ENCODE data around the gene TSBP1. TPM values are rescaled to one million over a fixed set of nuclear protein-coding genes. Genes with fewer than 3 reads are reported as not detected.

TSBP1 gene
- total and polyA plus RNA-seq, 4 experiments from 2014 or later = not detected

- Histone ChIP-seq H3K27me3 (ENCODE audit: insufficient read depth, low read length) (no peaks in the 10 kb centered on the region), H3K4me1 (ENCODE audit: insufficient read depth, low read length) (no peaks in the 10 kb centered on the region), H3K4me3 (ENCODE audit: low read length in 2 of 2) (no peak overlapping the region), H3K27ac (ENCODE audit: low read depth, low read length) (no peak overlapping the region), H3K9me3 (ENCODE audit: control insufficient read depth in 1 of 2, low read length in 2 of 2) (no peaks in the 10 kb centered on the region), H3K36me3 (ENCODE audit: insufficient read depth, low read length) (no peaks in the 10 kb centered on the region)
- POLR2A ChIA-PET (ENCODE audit: partially characterized antibody) = no interaction called here
- Mint-ChIP-seq H3K27me3 (peaks cover 4 to 11% of the 10 kb centered on the region in 2 donors), H3K27ac (no peak overlapping the region), H3K4me1 (no peaks in the 10 kb centered on the region), H3K9me3 (no peaks in the 10 kb centered on the region), H3K4me3 (no peak overlapping the region), H3K36me3 (no peaks in the 10 kb centered on the region)
- no peak for DNase-seq
- intact Hi-C loops (cut with micrococcal nuclease) = no loop called here
- CTCF ChIA-PET (ENCODE audit: partially characterized antibody) = no interaction called here
These were observed 16.7 kb downstream of the TSBP1 start for GRCh38 chr6:32355018-32355417.

GRCh38 chr6:32353348-32353747, 18.4 kb downstream of the TSBP1 start:
- Histone ChIP-seq H3K4me3 (ENCODE audit: low read length in 2 of 2) (no peak overlapping the region), H3K4me1 (ENCODE audit: insufficient read depth, low read length) (no peaks in the 10 kb centered on the region), H3K36me3 (ENCODE audit: insufficient read depth, low read length) (no peaks in the 10 kb centered on the region), H3K9me3 (ENCODE audit: control insufficient read depth in 1 of 2, low read length in 2 of 2) (no peaks in the 10 kb centered on the region), H3K27me3 (ENCODE audit: insufficient read depth, low read length) (no peaks in the 10 kb centered on the region), H3K27ac (ENCODE audit: low read depth, low read length) (no peak overlapping the region)
- intact Hi-C loops (cut with micrococcal nuclease) = no loop called here
- POLR2A ChIA-PET (ENCODE audit: partially characterized antibody) = no interaction called here
- CTCF ChIA-PET (ENCODE audit: partially characterized antibody) = no interaction called here
- Mint-ChIP-seq H3K4me3 (no peak overlapping the region), H3K4me1 (no peaks in the 10 kb centered on the region), H3K27ac (no peak overlapping the region), H3K9me3 (no peaks in the 10 kb centered on the region), H3K27me3 (peaks cover 7 to 14% of the 10 kb centered on the region in 2 donors), H3K36me3 (no peaks in the 10 kb centered on the region)
- DNase-seq = no peak

- Histone ChIP-seq H3K4me1 (ENCODE audit: insufficient read depth, low read length) (no peaks in the 10 kb centered on the region), H3K9me3 (ENCODE audit: control insufficient read depth in 1 of 2, low read length in 2 of 2) (no peaks in the 10 kb centered on the region), H3K27me3 (ENCODE audit: insufficient read depth, low read length) (no peaks in the 10 kb centered on the region), H3K4me3 (ENCODE audit: low read length in 2 of 2) (no peak overlapping the region), H3K27ac (ENCODE audit: low read depth, low read length) (no peak overlapping the region), H3K36me3 (ENCODE audit: insufficient read depth, low read length) (no peaks in the 10 kb centered on the region)
- CTCF ChIA-PET (ENCODE audit: partially characterized antibody) = no interaction called here
- Mint-ChIP-seq H3K27me3 (peaks cover 8 to 13% of the 10 kb centered on the region in 2 donors), H3K36me3 (no peaks in the 10 kb centered on the region), H3K4me3 (no peak overlapping the region), H3K9me3 (no peaks in the 10 kb centered on the region), H3K27ac (no peak overlapping the region), H3K4me1 (no peaks in the 10 kb centered on the region)
- DNase-seq = no peak
- intact Hi-C loops (cut with micrococcal nuclease) = no loop called here
- POLR2A ChIA-PET (ENCODE audit: partially characterized antibody) = no interaction called here
These were observed 31.5 kb downstream of the TSBP1 start for GRCh38 chr6:32340242-32340641.

- no peaks in the 10 kb centered on the region for H3K27me3 ChIP-seq (ENCODE audit: insufficient read depth, low read length)
- POLR2A ChIA-PET (ENCODE audit: partially characterized antibody) = no interaction called here
- intact Hi-C loops (cut with micrococcal nuclease) = no loop called here
- H3K36me3 ChIP-seq (ENCODE audit: insufficient read depth, low read length) = no peaks in the 10 kb centered on the region
- Mint-ChIP-seq H3K27ac (no peak overlapping the region), H3K4me1 (no peaks in the 10 kb centered on the region), H3K36me3 (no peaks in the 10 kb centered on the region), H3K9me3 (no peaks in the 10 kb centered on the region), H3K4me3 (no peak overlapping the region), H3K27me3 (peaks cover 12 to 14% of the 10 kb centered on the region in 2 donors)
- H3K4me3 ChIP-seq (ENCODE audit: low read length in 2 of 2) = no peak overlapping the region
- no peak overlapping the region for H3K27ac ChIP-seq (ENCODE audit: low read depth, low read length)
- no peak for DNase-seq
- no peaks in the 10 kb centered on the region for H3K9me3 ChIP-seq (ENCODE audit: control insufficient read depth in 1 of 2, low read length in 2 of 2)
- CTCF ChIA-PET (ENCODE audit: partially characterized antibody) = no interaction called here
- no peaks in the 10 kb centered on the region for H3K4me1 ChIP-seq (ENCODE audit: insufficient read depth, low read length)
These were observed 34.4 kb downstream of the TSBP1 start for GRCh38 chr6:32337186-32337805.

- Histone ChIP-seq H3K27ac (ENCODE audit: low read depth, low read length) (no peak overlapping the region), H3K9me3 (ENCODE audit: control insufficient read depth in 1 of 2, low read length in 2 of 2) (no peaks in the 10 kb centered on the region), H3K4me1 (ENCODE audit: insufficient read depth, low read length) (no peaks in the 10 kb centered on the region), H3K4me3 (ENCODE audit: low read length in 2 of 2) (no peak overlapping the region), H3K27me3 (ENCODE audit: insufficient read depth, low read length) (peaks cover 4% of the 10 kb centered on the region), H3K36me3 (ENCODE audit: insufficient read depth, low read length) (no peaks in the 10 kb centered on the region)
- Mint-ChIP-seq H3K9me3 (peaks cover 0 to 3% (median 0%) of the 10 kb centered on the region in 8 donors), H3K27ac (no peak overlapping the region), H3K27me3 (peaks cover 3 to 6% of the 10 kb centered on the region in 2 donors), H3K4me1 (no peaks in the 10 kb centered on the region), H3K36me3 (no peaks in the 10 kb centered on the region), H3K4me3 (no peak overlapping the region)
- no peak for DNase-seq
- intact Hi-C loops (cut with micrococcal nuclease) = no loop called here
- CTCF ChIA-PET (ENCODE audit: partially characterized antibody) = no interaction called here
- POLR2A ChIA-PET (ENCODE audit: partially characterized antibody) = no interaction called here
These were observed 39.3 kb downstream of the TSBP1 start for GRCh38 chr6:32332433-32332832.

- DNase-seq = no peak
- H3K27me3 Mint-ChIP-seq = peaks cover 4 to 9% of the 10 kb centered on the region in 2 donors
- ChIA-PET POLR2A (ENCODE audit: partially characterized antibody) (no interaction called here), CTCF (ENCODE audit: partially characterized antibody) (no interaction called here)
- Histone ChIP-seq H3K4me3 (ENCODE audit: low read length in 2 of 2) (no peak overlapping the region), H3K9me3 (ENCODE audit: control insufficient read depth in 1 of 2, low read length in 2 of 2) (no peaks in the 10 kb centered on the region), H3K27me3 (ENCODE audit: insufficient read depth, low read length) (peaks cover 4% of the 10 kb centered on the region), H3K36me3 (ENCODE audit: insufficient read depth, low read length) (no peaks in the 10 kb centered on the region), H3K27ac (ENCODE audit: low read depth, low read length) (no peak overlapping the region), H3K4me1 (ENCODE audit: insufficient read depth, low read length) (no peaks in the 10 kb centered on the region)
- H3K9me3 Mint-ChIP-seq = peaks cover 0 to 3% (median 0%) of the 10 kb centered on the region in 8 donors
- no peaks in the 10 kb centered on the region for H3K4me1 Mint-ChIP-seq
- intact Hi-C loops (cut with micrococcal nuclease) = no loop called here
- H3K4me3 Mint-ChIP-seq = no peak overlapping the region
- H3K36me3 Mint-ChIP-seq = no peaks in the 10 kb centered on the region
- peak overlapping the region in 1 of 7 donors; percentile 49 for H3K27ac Mint-ChIP-seq
These were observed 42.6 kb downstream of the TSBP1 start for GRCh38 chr6:32329141-32329540.

- Histone ChIP-seq H3K27ac (ENCODE audit: low read depth, low read length) (no peak overlapping the region), H3K36me3 (ENCODE audit: insufficient read depth, low read length) (no peaks in the 10 kb centered on the region), H3K9me3 (ENCODE audit: control insufficient read depth in 1 of 2, low read length in 2 of 2) (no peaks in the 10 kb centered on the region), H3K4me1 (ENCODE audit: insufficient read depth, low read length) (no peaks in the 10 kb centered on the region), H3K4me3 (ENCODE audit: low read length in 2 of 2) (no peak overlapping the region), H3K27me3 (ENCODE audit: insufficient read depth, low read length) (peaks cover 4% of the 10 kb centered on the region)
- H3K27me3 Mint-ChIP-seq = peaks cover 2 to 6% of the 10 kb centered on the region in 2 donors
- no peaks in the 10 kb centered on the region for H3K36me3 Mint-ChIP-seq
- no peak for DNase-seq
- intact Hi-C loops (cut with micrococcal nuclease) = no loop called here
- peaks cover 0 to 3% (median 0%) of the 10 kb centered on the region in 8 donors for H3K9me3 Mint-ChIP-seq
- ChIA-PET CTCF (ENCODE audit: partially characterized antibody) (no interaction called here), POLR2A (ENCODE audit: partially characterized antibody) (no interaction called here)
- H3K4me3 Mint-ChIP-seq = no peak overlapping the region
- no peak overlapping the region for H3K27ac Mint-ChIP-seq
- H3K4me1 Mint-ChIP-seq = no peaks in the 10 kb centered on the region
These were observed 44.6 kb downstream of the TSBP1 start for GRCh38 chr6:32327103-32327502.

GRCh38 chr6:32318501-32318900, 53.2 kb downstream of the TSBP1 start:
- CTCF ChIA-PET (ENCODE audit: partially characterized antibody) = no interaction called here
- H3K4me1 ChIP-seq (ENCODE audit: insufficient read depth, low read length) = no peaks in the 10 kb centered on the region
- Mint-ChIP-seq H3K27ac (no peak overlapping the region), H3K9me3 (no peaks in the 10 kb centered on the region), H3K4me1 (no peaks in the 10 kb centered on the region), H3K4me3 (no peak overlapping the region), H3K36me3 (no peaks in the 10 kb centered on the region), H3K27me3 (peaks cover 4 to 20% of the 10 kb centered on the region in 2 donors)
- DNase-seq = no peak
- intact Hi-C loops (cut with micrococcal nuclease) = no loop called here
- no peak overlapping the region for H3K27ac ChIP-seq (ENCODE audit: low read depth, low read length)
- H3K36me3 ChIP-seq (ENCODE audit: insufficient read depth, low read length) = no peaks in the 10 kb centered on the region
- H3K4me3 ChIP-seq (ENCODE audit: low read length in 2 of 2) = no peak overlapping the region
- no peaks in the 10 kb centered on the region for H3K9me3 ChIP-seq (ENCODE audit: control insufficient read depth in 1 of 2, low read length in 2 of 2)
- POLR2A ChIA-PET (ENCODE audit: partially characterized antibody) = no interaction called here
- H3K27me3 ChIP-seq (ENCODE audit: insufficient read depth, low read length) = no peaks in the 10 kb centered on the region

Data from CD4-positive, alpha-beta memory T cell (primary cell).